GM23338 (cell line): ENCODE results near the gene KCNMB2. TPM values are rescaled to one million over a fixed set of nuclear protein-coding genes. Genes with fewer than 3 reads are reported as not detected.

Experiments used
- ATAC-seq: fragments of 200-7000 bp; cut with Tn5 transposase; 3 replicates; pipeline ENCODE4 v1.9.1; 2020
- DNase-seq: peaks from one replicate; pipeline ENCODE4 v3.0.0-alpha.2; 2015; ENCODE audit warnings: low spot score
- H2AFZ ChIP-seq: fragments of 200-600 bp; sonication (generic); 2 replicates; pipeline ENCODE4 v1.8.0; 2016; ENCODE audit warnings: antibody characterized with exemption, mild to moderate bottlenecking, moderate library complexity
- H3F3A ChIP-seq: fragments of 200-600 bp; sonication (generic); replicated peaks from 2 replicates; pipeline ENCODE4 v1.8.0; 2017; ENCODE audit warnings: antibody characterized with exemption, mixed run types, low read depth
- H3K27ac ChIP-seq: fragments of 200-600 bp; sonication (generic); 2 replicates; pipeline ENCODE4 v1.6.1; 2016; ENCODE audit warnings: low read depth
- H3K27me3 ChIP-seq: fragments of 200-600 bp; sonication (generic); 2 replicates; pipeline ENCODE4 v1.8.0; 2016; ENCODE audit warnings: mild to moderate bottlenecking, mixed run types, moderate library complexity; ENCODE audit not compliant: insufficient read depth
- H3K36me3 ChIP-seq: fragments of 200-600 bp; sonication (generic); 2 replicates; pipeline ENCODE4 v1.8.0; 2016; ENCODE audit warnings: mild to moderate bottlenecking; ENCODE audit not compliant: insufficient read depth
- H3K4me1 ChIP-seq: fragments of 200-600 bp; sonication (generic); 2 replicates; pipeline ENCODE4 v1.8.0; 2016; ENCODE audit warnings: mild to moderate bottlenecking, moderate library complexity; ENCODE audit not compliant: insufficient read depth
- H3K4me2 ChIP-seq: fragments of 200-600 bp; sonication (generic); 2 replicates; pipeline ENCODE4 v1.7.1; 2017; ENCODE audit warnings: mixed run types
- H3K4me3 ChIP-seq: fragments of 200-600 bp; sonication (generic); 2 replicates; pipeline ENCODE4 v1.6.1; 2016; ENCODE audit warnings: mixed run types
- H3K79me2 ChIP-seq: fragments of 200-600 bp; sonication (generic); replicated peaks from 2 replicates; pipeline ENCODE4 v1.8.0; 2017; ENCODE audit warnings: mild to moderate bottlenecking; ENCODE audit not compliant: insufficient read depth
- H3K9me2 ChIP-seq: fragments of 200-600 bp; sonication (generic); 2 replicates; pipeline ENCODE4 v1.8.0; 2017; ENCODE audit not compliant: insufficient read depth
- H4K20me1 ChIP-seq: fragments of 200-600 bp; sonication (generic); replicated peaks from 2 replicates; pipeline ENCODE4 v1.8.0; 2017; ENCODE audit warnings: mild to moderate bottlenecking; ENCODE audit not compliant: insufficient read depth
- H3K27ac Mint-ChIP-seq: 2 replicates; pipeline ENCODE4 v1.8.0; 2020; ENCODE audit warnings: inconsistent platforms, mild to moderate bottlenecking, moderate library complexity, mixed read lengths
- H3K27me3 Mint-ChIP-seq: 3 replicates; pipeline ENCODE4 v1.8.0; 2022; ENCODE audit warnings: low read depth, mild to moderate bottlenecking, moderate library complexity, mixed read lengths, inconsistent platforms; ENCODE audit not compliant: insufficient read depth, poor library complexity
- H3K36me3 Mint-ChIP-seq: 3 replicates; pipeline ENCODE4 v1.8.0; 2021; ENCODE audit warnings: low read depth, mild to moderate bottlenecking, inconsistent platforms, moderate library complexity, mixed read lengths
- H3K4me1 Mint-ChIP-seq: 3 replicates; pipeline ENCODE4 v1.8.0; 2020; ENCODE audit warnings: mild to moderate bottlenecking, inconsistent platforms, mixed read lengths
- H3K4me3 Mint-ChIP-seq: 3 replicates; pipeline ENCODE4 v1.8.0; 2021; ENCODE audit warnings: moderate library complexity, mild to moderate bottlenecking, inconsistent platforms, mixed read lengths
- H3K9me3 Mint-ChIP-seq: 3 replicates; pipeline ENCODE4 v1.8.0; 2020; ENCODE audit warnings: moderate library complexity, mild to moderate bottlenecking, inconsistent platforms, mixed read lengths
- CREB1 ChIP-seq: fragments of 250-450 bp; sonication (Bioruptor Pico); IDR thresholded peaks from 2 replicates; pipeline ENCODE4 v1.5.0; 2020; ENCODE audit warnings: low read depth, mild to moderate bottlenecking, moderate library complexity
- CTCF ChIP-seq, 2 experiments: fragments of 200-600 bp in 1 of 2; sonication (generic) in 1 of 2; conservative IDR thresholded peaks; 2 replicates each; pipeline versions ENCODE4 v1.5.1 to v1.6.1; 2016 to 2017; ENCODE audit warnings: antibody characterized with exemption in 2 of 2, low read depth in 2 of 2, mild to moderate bottlenecking in 2 of 2, moderate library complexity in 1 of 2
- ETS1 ChIP-seq: IDR thresholded peaks from 2 replicates; pipeline ENCODE4 v1.6.1; 2016; ENCODE audit warnings: antibody characterized with exemption
- EZH2 ChIP-seq: fragments of 200-600 bp; sonication (generic); IDR thresholded peaks from one replicate; pipeline ENCODE4 v1.8.0; 2017; ENCODE audit warnings: antibody characterized with exemption, mild to moderate bottlenecking, low read depth; ENCODE audit not compliant: unreplicated experiment
- EZH2phosphoT487 ChIP-seq: fragments of 200-600 bp; sonication (generic); IDR thresholded peaks from one replicate; pipeline ENCODE4 v1.8.1; 2018; ENCODE audit warnings: antibody characterized with exemption; ENCODE audit not compliant: unreplicated experiment
- JUNB ChIP-seq: IDR thresholded peaks from one replicate; pipeline ENCODE4 v1.6.1; 2016; ENCODE audit warnings: antibody characterized with exemption; ENCODE audit not compliant: unreplicated experiment
- NANOG ChIP-seq: IDR thresholded peaks from 2 replicates; pipeline ENCODE4 v1.6.1; 2016; ENCODE audit warnings: antibody characterized with exemption, borderline replicate concordance
- POLR2AphosphoS5 ChIP-seq: IDR thresholded peaks from 2 replicates; pipeline ENCODE4 v1.6.1; 2016; ENCODE audit warnings: antibody characterized with exemption, low read depth
- REST ChIP-seq: IDR thresholded peaks from one replicate; pipeline ENCODE4 v1.6.1; 2018; ENCODE audit warnings: antibody characterized with exemption; ENCODE audit not compliant: unreplicated experiment
- STAT1 ChIP-seq: IDR thresholded peaks from one replicate; pipeline ENCODE4 v1.6.1; 2016; ENCODE audit warnings: antibody characterized with exemption; ENCODE audit not compliant: unreplicated experiment
- ZNF114 ChIP-seq: fragments of 250-450 bp; sonication (Bioruptor Pico); IDR thresholded peaks from 2 replicates; pipeline ENCODE4 v1.5.0; 2020; ENCODE audit warnings: mild to moderate bottlenecking, moderate library complexity
- ZNF331 ChIP-seq: fragments of 250-450 bp; sonication (Bioruptor Pico); IDR thresholded peaks from 2 replicates; pipeline ENCODE4 v1.5.0; 2020; ENCODE audit warnings: low read depth, mild to moderate bottlenecking, moderate library complexity
- ZNF462 ChIP-seq: fragments of 250-450 bp; sonication (Bioruptor Pico); IDR thresholded peaks from 2 replicates; pipeline ENCODE4 v1.5.0; 2020; ENCODE audit warnings: mild to moderate bottlenecking, moderate library complexity
- polyA plus RNA-seq: library from polyadenylated mRNA; unstranded; fragments of >200 nt; fragmentation: Nextera tagmentation; extraction: Ambion mirVana; gene quantifications from 2 replicates; pipeline ENCODE4 v1.2.1, GENCODE V29; 2016
- total RNA-seq: library from RNA; depleted of rRNA; stranded (reverse); fragments of >200 nt; shearing (Covaris generic); gene quantifications from 2 replicates; pipeline ENCODE4 v1.2.3, GENCODE V29; 2014

Gene KCNMB2
- total and polyA plus RNA-seq, 2 experiments from 2014 or later = 0.53 TPM; not detected in 1

DNA sequence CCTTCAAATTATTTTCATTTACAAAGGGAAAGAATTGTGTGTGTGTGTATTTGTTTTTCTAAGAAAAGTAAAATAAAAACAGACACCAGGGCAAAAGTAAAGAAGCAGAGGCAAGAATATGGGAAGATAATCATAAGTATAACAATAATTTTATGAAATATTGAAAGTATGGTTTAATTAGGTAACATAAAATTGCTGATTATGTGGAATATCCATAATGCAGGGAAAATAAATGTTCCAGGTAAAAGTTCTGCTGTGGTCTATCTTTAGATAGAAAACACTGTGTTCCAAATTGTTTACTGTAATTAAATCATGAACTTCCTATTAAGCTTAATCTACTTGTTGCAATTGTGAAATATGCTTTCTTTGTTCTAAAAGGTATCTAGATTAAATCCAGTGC is 25.7 kb upstream of the KCNMB2 start:
- Histone ChIP-seq H2AFZ (no peak overlapping the region), H3K36me3 (no peaks in the 10 kb centered on the region), H3K4me2 (no peak overlapping the region), H3K27me3 (no peaks in the 10 kb centered on the region), H3K4me3 (no peak overlapping the region), H3F3A (no peaks in the 10 kb centered on the region), H3K27ac (no peak overlapping the region), H3K9me2 (0 out of 2 replicates have a peak, but pooled peaks cover 4% of the 10 kb centered on the region), H4K20me1 (no peaks in the 10 kb centered on the region), H3K4me1 (no peaks in the 10 kb centered on the region), H3K79me2 (no peaks in the 10 kb centered on the region)
- ATAC-seq (no peak), DNase-seq (no peak)
- Mint-ChIP-seq H3K4me1 (no peaks in the 10 kb centered on the region), H3K27me3 (no peaks in the 10 kb centered on the region), H3K9me3 (no peaks in the 10 kb centered on the region), H3K36me3 (no peaks in the 10 kb centered on the region), H3K27ac (no peak overlapping the region), H3K4me3 (no peak overlapping the region)
- no peak for TF ChIP-seq ETS1
- no peak for TF ChIP-seq EZH2
- TF ChIP-seq ZNF462 = no peak
- TF ChIP-seq ZNF331 (CRISPR knock-in tag) = no peak
- no peak for TF ChIP-seq ZNF114
- TF ChIP-seq NANOG = no peak
- TF ChIP-seq CREB1 (CRISPR knock-in tag) = no peak
- no peak for TF ChIP-seq STAT1
- TF ChIP-seq CTCF (conservative IDR thresholded peaks at IDR 0.05; ENCODE audit: low read depth in 2 of 2) = no peak
- TF ChIP-seq JUNB = no peak
- TF ChIP-seq EZH2phosphoT487 = no peak
- TF ChIP-seq REST = no peak
- TF ChIP-seq POLR2AphosphoS5 = no peak
